ENCODE data around the gene LSM14A. TPM values are rescaled to one million over a fixed set of nuclear protein-coding genes. Genes with fewer than 3 reads are reported as not detected.
"Not testable (repeated sequence)": the region's sequence is repeated elsewhere in the genome, so short reads cannot be mapped to it uniquely, and the experiment has no call there.

Gene LSM14A
- total RNA-seq, 1 experiment from 2014 or later: 171 TPM

DNA sequence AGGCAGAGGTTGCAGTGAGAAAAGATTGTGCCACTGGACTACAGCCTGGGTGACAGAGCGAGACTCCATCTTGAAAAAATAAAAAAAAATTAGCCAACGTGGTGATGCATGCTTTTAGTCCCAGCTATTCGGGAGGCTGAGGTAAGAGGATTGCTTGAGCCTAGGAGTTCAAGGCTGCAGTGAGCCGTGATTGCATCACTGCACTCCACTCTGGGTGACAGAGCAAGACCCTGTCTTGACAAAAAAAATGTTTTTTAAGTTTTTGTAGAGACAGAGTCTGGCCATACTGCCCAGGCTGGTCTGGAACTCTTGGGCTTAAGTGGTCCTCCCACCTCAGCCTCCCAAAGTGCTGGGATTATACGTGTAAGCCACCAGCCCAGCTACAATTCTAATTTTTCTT, 22.4 kb upstream of the LSM14A start:
- no peak for DNase-seq
- H4K20me1 ChIP-seq (ENCODE audit: insufficient read depth, low read depth, low read length): no peaks in the 10 kb centered on the region
- H3K4me1 ChIP-seq (ENCODE audit: low read length): no peaks in the 10 kb centered on the region
- H3K9me3 ChIP-seq (ENCODE audit: low read length): no peaks in the 10 kb centered on the region
- no peak overlapping the region for H3K27ac ChIP-seq (ENCODE audit: low read length)
- no peaks in the 10 kb centered on the region for H3K79me2 ChIP-seq (ENCODE audit: low read length)
- H2AFZ ChIP-seq (ENCODE audit: low read length): no peak overlapping the region
- H3K9me2 ChIP-seq (replicated peaks; ENCODE audit: insufficient read depth, low read length): no peaks in the 10 kb centered on the region
- H3K4me2 ChIP-seq (ENCODE audit: low read depth, low read length, poor library complexity, severe bottlenecking): no peak overlapping the region
- H3K27me3 ChIP-seq (ENCODE audit: low read length): no peaks in the 10 kb centered on the region
- H3K4me3 ChIP-seq (ENCODE audit: low read length): no peak overlapping the region
- H3K36me3 ChIP-seq (ENCODE audit: insufficient read depth, low read length): no peaks in the 10 kb centered on the region
- H3K9ac ChIP-seq (ENCODE audit: low read length): no peak overlapping the region

DNA sequence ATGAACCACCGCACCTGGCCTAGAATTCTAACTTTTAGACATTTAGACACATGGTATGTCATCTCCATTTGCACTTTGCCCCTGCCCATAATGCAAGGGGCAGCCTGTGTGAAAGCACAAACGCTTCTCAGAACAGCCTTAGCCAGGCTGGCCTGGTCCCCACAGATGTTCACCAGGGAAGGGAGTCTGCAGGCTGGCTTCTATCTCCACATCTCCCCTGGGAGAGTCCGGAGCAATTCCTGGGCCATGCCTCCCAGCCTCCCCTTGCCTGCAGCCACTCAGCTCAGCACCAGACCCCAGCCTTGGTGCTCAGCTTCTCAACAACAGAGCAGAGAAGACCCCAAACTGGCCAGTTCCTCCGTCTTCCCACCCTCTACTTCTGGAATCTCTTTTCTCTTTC, 21.7 kb upstream of the LSM14A start:
- Histone ChIP-seq H3K9me3 (ENCODE audit: low read length) (no peaks in the 10 kb centered on the region), H3K4me2 (ENCODE audit: low read depth, low read length, poor library complexity, severe bottlenecking) (no peak overlapping the region), H3K4me3 (ENCODE audit: low read length) (no peak overlapping the region), H3K36me3 (ENCODE audit: insufficient read depth, low read length) (no peaks in the 10 kb centered on the region), H2AFZ (ENCODE audit: low read length) (no peak overlapping the region), H3K27ac (ENCODE audit: low read length) (no peak overlapping the region), H3K79me2 (ENCODE audit: low read length) (no peaks in the 10 kb centered on the region), H3K4me1 (ENCODE audit: low read length) (no peaks in the 10 kb centered on the region), H3K27me3 (ENCODE audit: low read length) (no peaks in the 10 kb centered on the region), H4K20me1 (ENCODE audit: insufficient read depth, low read depth, low read length) (no peaks in the 10 kb centered on the region), H3K9me2 (replicated peaks; ENCODE audit: insufficient read depth, low read length) (no peaks in the 10 kb centered on the region), H3K9ac (ENCODE audit: low read length) (no peak overlapping the region)
- DNase-seq: no peak

DNA sequence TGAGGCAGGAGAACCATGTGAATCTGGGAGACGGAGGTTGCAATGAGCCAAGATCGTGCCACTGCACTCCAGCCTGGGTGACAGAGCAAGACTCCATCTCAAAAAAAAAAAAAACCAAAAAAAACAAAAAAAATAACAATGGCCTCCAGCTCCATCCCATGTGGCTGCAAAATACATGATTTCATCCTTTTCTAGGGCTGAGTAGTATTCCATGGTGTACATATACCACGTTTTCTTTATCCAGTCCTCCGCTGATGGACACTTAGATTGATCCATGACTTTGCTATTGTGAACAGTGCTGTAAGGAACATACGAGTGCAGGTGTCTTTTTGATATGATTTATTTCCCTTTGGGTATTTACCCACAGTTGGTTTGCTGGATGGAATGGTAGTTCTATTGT, 20.9 kb upstream of the LSM14A start:
- Histone ChIP-seq H3K36me3 (ENCODE audit: insufficient read depth, low read length) (no peaks in the 10 kb centered on the region), H3K27me3 (ENCODE audit: low read length) (no peaks in the 10 kb centered on the region), H3K9me2 (replicated peaks; ENCODE audit: insufficient read depth, low read length) (no peaks in the 10 kb centered on the region), H4K20me1 (ENCODE audit: insufficient read depth, low read depth, low read length) (no peaks in the 10 kb centered on the region), H3K9me3 (ENCODE audit: low read length) (no peaks in the 10 kb centered on the region), H3K9ac (ENCODE audit: low read length) (no peak overlapping the region), H3K27ac (ENCODE audit: low read length) (no peak overlapping the region), H2AFZ (ENCODE audit: low read length) (no peak overlapping the region), H3K79me2 (ENCODE audit: low read length) (no peaks in the 10 kb centered on the region), H3K4me3 (ENCODE audit: low read length) (no peak overlapping the region), H3K4me2 (ENCODE audit: low read depth, low read length, poor library complexity, severe bottlenecking) (no peak overlapping the region), H3K4me1 (ENCODE audit: low read length) (no peaks in the 10 kb centered on the region)
- DNase-seq: no peak

DNA sequence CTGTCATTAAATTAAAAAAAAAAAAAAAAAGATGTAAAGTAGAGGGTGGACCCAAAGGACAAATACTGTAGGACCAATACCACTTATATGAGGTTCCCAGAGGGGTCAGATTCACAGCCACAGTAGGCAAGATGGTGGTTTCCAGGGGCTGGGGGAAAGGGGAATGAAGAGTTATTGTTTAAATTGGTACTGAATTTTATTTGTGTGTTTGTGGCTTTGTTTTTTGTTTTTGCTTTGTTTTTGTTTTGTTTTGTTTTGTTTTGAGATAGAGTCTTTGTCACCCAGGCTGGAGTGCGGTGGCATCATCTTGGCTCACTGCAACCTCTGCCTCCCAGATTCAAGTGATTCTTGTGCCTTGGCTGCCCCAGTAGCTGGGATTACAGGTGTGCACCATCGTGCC, 17.9 kb upstream of the LSM14A start:
- Histone ChIP-seq H3K9me3 (ENCODE audit: low read length) (no peaks in the 10 kb centered on the region), H4K20me1 (ENCODE audit: insufficient read depth, low read depth, low read length) (no peaks in the 10 kb centered on the region), H3K4me3 (ENCODE audit: low read length) (no peak overlapping the region), H3K36me3 (ENCODE audit: insufficient read depth, low read length) (no peaks in the 10 kb centered on the region), H3K27me3 (ENCODE audit: low read length) (no peaks in the 10 kb centered on the region), H3K79me2 (ENCODE audit: low read length) (no peaks in the 10 kb centered on the region), H2AFZ (ENCODE audit: low read length) (no peak overlapping the region), H3K9me2 (replicated peaks; ENCODE audit: insufficient read depth, low read length) (no peaks in the 10 kb centered on the region), H3K4me2 (ENCODE audit: low read depth, low read length, poor library complexity, severe bottlenecking) (no peak overlapping the region), H3K9ac (ENCODE audit: low read length) (no peak overlapping the region), H3K27ac (ENCODE audit: low read length) (no peak overlapping the region), H3K4me1 (ENCODE audit: low read length) (no peaks in the 10 kb centered on the region)
- no peak for DNase-seq

DNA sequence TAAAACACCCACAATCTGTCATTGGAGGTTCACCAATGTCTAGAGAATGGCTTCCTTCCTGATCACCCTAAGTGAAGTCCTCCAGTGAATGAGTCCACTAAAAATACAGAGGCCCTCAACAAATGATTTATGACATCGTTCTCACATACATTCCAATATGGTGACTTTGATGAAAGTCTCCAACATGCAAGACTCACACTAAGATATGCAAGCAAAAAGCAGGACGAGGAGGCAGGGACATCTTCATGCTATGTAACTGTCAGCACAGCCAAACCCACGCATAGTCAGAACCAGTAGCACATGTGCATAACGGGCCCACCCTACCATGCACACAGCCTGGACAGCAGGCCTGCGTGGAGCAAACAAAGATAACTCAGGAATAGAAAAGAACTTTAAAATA, 16.6 kb upstream of the LSM14A start:
- no peaks in the 10 kb centered on the region for H4K20me1 ChIP-seq (ENCODE audit: insufficient read depth, low read depth, low read length)
- no peak overlapping the region for H3K4me2 ChIP-seq (ENCODE audit: low read depth, low read length, poor library complexity, severe bottlenecking)
- H3K9me3 ChIP-seq (ENCODE audit: low read length): no peaks in the 10 kb centered on the region

DNA sequence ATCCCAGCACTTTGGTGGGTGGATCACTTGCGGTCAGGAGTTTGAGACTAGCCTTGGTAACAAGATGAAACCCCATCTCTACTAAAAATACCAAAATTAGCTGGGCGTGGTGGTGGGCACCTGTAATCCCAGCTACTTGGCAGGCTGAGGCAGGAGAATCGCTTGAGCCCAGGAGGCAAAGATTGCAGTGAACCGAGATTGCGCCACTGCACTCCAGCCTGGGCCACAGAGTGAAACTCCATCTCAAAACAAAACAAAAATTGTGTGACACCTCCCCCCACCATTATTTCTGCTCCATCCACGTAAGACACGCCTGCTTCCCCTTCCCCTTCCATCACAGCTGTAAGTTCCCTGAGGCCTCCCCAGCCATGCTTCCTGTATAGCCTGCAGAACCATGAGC, 13.3 kb upstream of the LSM14A start:
- H3K79me2 ChIP-seq (ENCODE audit: low read length); H3K9me3 ChIP-seq (ENCODE audit: low read length); H3K36me3 ChIP-seq (ENCODE audit: insufficient read depth, low read length); H3K4me2 ChIP-seq (ENCODE audit: low read depth, low read length, poor library complexity, severe bottlenecking); H3K27ac ChIP-seq (ENCODE audit: low read length); H3K27me3 ChIP-seq (ENCODE audit: low read length); H3K4me3 ChIP-seq (ENCODE audit: low read length); H3K9me2 ChIP-seq (replicated peaks; ENCODE audit: insufficient read depth, low read length); H3K4me1 ChIP-seq (ENCODE audit: low read length); H3K9ac ChIP-seq (ENCODE audit: low read length); H2AFZ ChIP-seq (ENCODE audit: low read length); H4K20me1 ChIP-seq (ENCODE audit: insufficient read depth, low read depth, low read length); DNase-seq: not testable (repeated sequence)

More for the DNA sequence above, 16.6 kb upstream of the LSM14A start:
- Histone ChIP-seq H2AFZ (ENCODE audit: low read length) (no peak overlapping the region), H3K9me2 (replicated peaks; ENCODE audit: insufficient read depth, low read length) (no peaks in the 10 kb centered on the region), H3K27me3 (ENCODE audit: low read length) (no peaks in the 10 kb centered on the region), H3K36me3 (ENCODE audit: insufficient read depth, low read length) (no peaks in the 10 kb centered on the region), H3K27ac (ENCODE audit: low read length) (no peak overlapping the region), H3K4me1 (ENCODE audit: low read length) (no peaks in the 10 kb centered on the region), H3K9ac (ENCODE audit: low read length) (no peak overlapping the region), H3K79me2 (ENCODE audit: low read length) (no peaks in the 10 kb centered on the region), H3K4me3 (ENCODE audit: low read length) (no peak overlapping the region)
- DNase-seq: no peak

DNA sequence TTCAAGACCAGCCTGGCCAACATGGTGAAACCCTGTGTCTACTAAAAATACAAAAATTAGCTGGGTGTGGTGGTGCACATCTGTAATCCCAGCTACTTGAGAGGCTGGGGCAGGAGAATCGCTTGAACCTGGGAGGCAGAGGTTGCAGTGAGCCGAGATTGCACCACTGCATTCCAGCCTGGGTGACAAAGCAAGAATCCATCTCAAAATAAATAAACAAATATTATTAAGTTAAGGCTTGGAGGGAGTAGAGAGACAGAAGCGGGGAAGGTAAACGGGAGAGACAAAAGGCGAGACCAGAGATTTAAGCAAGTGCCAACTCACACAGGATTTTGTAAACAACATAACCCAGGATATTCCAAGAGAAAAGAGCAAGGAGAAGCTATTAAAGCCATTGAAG, 12.8 kb upstream of the LSM14A start:
- not testable (repeated sequence) for H4K20me1 ChIP-seq (ENCODE audit: insufficient read depth, low read depth, low read length); H3K4me2 ChIP-seq (ENCODE audit: low read depth, low read length, poor library complexity, severe bottlenecking); DNase-seq; H3K36me3 ChIP-seq (ENCODE audit: insufficient read depth, low read length); H3K4me3 ChIP-seq (ENCODE audit: low read length); H3K79me2 ChIP-seq (ENCODE audit: low read length); H3K9me2 ChIP-seq (replicated peaks; ENCODE audit: insufficient read depth, low read length); H3K27me3 ChIP-seq (ENCODE audit: low read length); H2AFZ ChIP-seq (ENCODE audit: low read length); H3K27ac ChIP-seq (ENCODE audit: low read length); H3K4me1 ChIP-seq (ENCODE audit: low read length); H3K9me3 ChIP-seq (ENCODE audit: low read length); H3K9ac ChIP-seq (ENCODE audit: low read length)

DNA sequence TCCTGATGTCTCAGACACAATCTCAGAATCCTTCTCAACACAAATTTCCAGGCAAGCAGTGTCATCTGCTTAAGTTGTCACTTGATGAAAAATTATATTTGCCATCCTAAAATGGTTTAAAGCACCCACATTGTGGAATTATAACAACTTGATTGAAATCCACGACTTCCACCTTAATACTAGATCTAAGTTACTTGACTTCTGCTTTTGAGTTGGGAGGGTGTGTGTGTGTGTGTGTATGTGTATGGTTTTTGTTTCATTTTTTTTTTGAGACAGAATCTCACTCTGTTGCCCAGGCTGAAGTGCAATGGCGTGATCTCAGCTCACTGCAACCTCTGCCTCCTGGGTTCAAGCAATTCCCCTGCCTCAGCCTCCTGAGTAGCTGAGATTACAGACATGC, 10.4 kb upstream of the LSM14A start:
- H3K4me1 ChIP-seq (ENCODE audit: low read length); H2AFZ ChIP-seq (ENCODE audit: low read length); H3K27ac ChIP-seq (ENCODE audit: low read length); H3K4me2 ChIP-seq (ENCODE audit: low read depth, low read length, poor library complexity, severe bottlenecking); H3K27me3 ChIP-seq (ENCODE audit: low read length); H3K36me3 ChIP-seq (ENCODE audit: insufficient read depth, low read length); DNase-seq; H4K20me1 ChIP-seq (ENCODE audit: insufficient read depth, low read depth, low read length); H3K79me2 ChIP-seq (ENCODE audit: low read length); H3K9me2 ChIP-seq (replicated peaks; ENCODE audit: insufficient read depth, low read length); H3K9me3 ChIP-seq (ENCODE audit: low read length); H3K9ac ChIP-seq (ENCODE audit: low read length); H3K4me3 ChIP-seq (ENCODE audit: low read length): not testable (repeated sequence)

DNA sequence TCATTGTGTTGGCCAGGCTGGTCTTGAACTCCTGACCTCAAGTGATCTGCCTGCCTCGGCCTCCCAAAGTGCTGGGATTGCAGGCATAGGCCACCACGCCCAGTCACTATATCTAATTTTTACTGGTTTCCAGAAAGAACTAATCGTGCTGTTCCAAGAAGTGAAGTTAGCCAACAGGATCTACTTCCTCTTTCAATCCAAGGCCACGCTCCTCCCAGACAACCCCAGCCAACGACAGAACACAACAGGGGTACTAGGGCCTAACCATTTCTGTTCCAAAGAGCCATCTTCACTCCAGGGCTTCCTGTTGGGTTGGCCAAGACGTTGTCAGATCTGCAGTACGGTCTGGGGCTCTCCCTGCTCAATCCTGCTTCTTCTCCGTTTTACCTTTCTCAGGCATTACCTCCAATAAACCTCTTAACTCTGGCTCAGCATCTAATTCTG, 7.0 kb upstream of the LSM14A start:
- Histone ChIP-seq H3K9me3 (ENCODE audit: low read length) (no peaks in the 10 kb centered on the region), H3K9ac (ENCODE audit: low read length) (no peak overlapping the region), H3K4me3 (ENCODE audit: low read length) (no peak overlapping the region), H3K79me2 (ENCODE audit: low read length) (no peaks in the 10 kb centered on the region), H3K27me3 (ENCODE audit: low read length) (no peaks in the 10 kb centered on the region), H3K9me2 (replicated peaks; ENCODE audit: insufficient read depth, low read length) (no peaks in the 10 kb centered on the region), H3K4me2 (ENCODE audit: low read depth, low read length, poor library complexity, severe bottlenecking) (no peak overlapping the region), H3K27ac (ENCODE audit: low read length) (no peak overlapping the region), H2AFZ (ENCODE audit: low read length) (no peak overlapping the region), H3K36me3 (ENCODE audit: insufficient read depth, low read length) (no peaks in the 10 kb centered on the region), H3K4me1 (ENCODE audit: low read length) (peaks cover 2% of the 10 kb centered on the region), H4K20me1 (ENCODE audit: insufficient read depth, low read depth, low read length) (no peaks in the 10 kb centered on the region)
- no peak for DNase-seq

All from Karpas-422 (cell line).